ENCODE measurements around the gene OR52E5. TPM values are rescaled to one million over a fixed set of nuclear protein-coding genes. Genes with fewer than 3 reads are reported as not detected.

OR52E5 gene
- total RNA-seq, result not detected in 2 replicates

GRCh38 chr11:5892908-5893307, at the start of gene OR52E5:
Gene OR52E5, plus strand, starts transcription at chr11:5893208. Its CDS starts 7,569 bp downstream, at chr11:5900777.

GRCh38 chr11:5857590-5857989, 35.4 kb upstream of the OR52E5 start, which contains the start of gene OR52E8:
Gene OR52E8, minus strand, starts transcription at chr11:5857690. Its CDS starts 0 bp downstream, at chr11:5857690.

GRCh38 chr11:5880329-5880728, 12.7 kb upstream of the OR52E5 start, which contains the start of gene OR52E4:
Gene OR52E4, plus strand, starts transcription at chr11:5880629. Its CDS starts 3,664 bp downstream, at chr11:5884293.

GRCh38 chr11:5941951-5942350, 48.9 kb downstream of the OR52E5 start, which contains the start of gene OR56A3:
Gene OR56A3, plus strand, starts transcription at chr11:5942251. Its CDS starts 5,096 bp downstream, at chr11:5947347.

Other genes with a start within 250 kb of the OR52E5 start
- gene TRIM5, start 208.1 kb upstream of the OR52E5 start, total RNA-seq, result 19.7 TPM in 2 replicates
- 52.5 and 87.9 TPM in 2 replicates for gene TRIM22, start 203.4 kb upstream of the OR52E5 start, total RNA-seq
- not detected in 2 replicates for gene OR56B1, start 156.8 kb upstream of the OR52E5 start, total RNA-seq
- gene OR52N4, start 139.0 kb upstream of the OR52E5 start, total RNA-seq, result not detected in 2 replicates
- not detected in 2 replicates for gene OR52N5, start 109.9 kb upstream of the OR52E5 start, total RNA-seq
- gene OR52N1, start 101.9 kb upstream of the OR52E5 start, total RNA-seq, result not detected in 2 replicates
- gene OR52N2, start 84.3 kb upstream of the OR52E5 start, total RNA-seq, result not detected in 2 replicates
- not detected in 2 replicates for gene OR52E6, start 51.3 kb upstream of the OR52E5 start, total RNA-seq
- gene OR52E8, start 35.5 kb upstream of the OR52E5 start, total RNA-seq, result not detected in 2 replicates
- not detected in 2 replicates for gene OR52E4, start 12.6 kb upstream of the OR52E5 start, total RNA-seq
- not detected in 2 replicates for gene OR56A3, start 49.0 kb downstream of the OR52E5 start, total RNA-seq
- not detected in 2 replicates for gene OR56A5, start 75.3 kb downstream of the OR52E5 start, total RNA-seq
- gene OR52L1, start 93.8 kb downstream of the OR52E5 start, total RNA-seq, result not detected in 2 replicates
- gene OR56A4, start 113.7 kb downstream of the OR52E5 start, total RNA-seq, result not detected in 2 replicates
- not detected in 2 replicates for gene OR56A1, start 137.6 kb downstream of the OR52E5 start, total RNA-seq
- gene OR56B4, start 214.5 kb downstream of the OR52E5 start, total RNA-seq, result not detected in 2 replicates

All from cardiac ventricle fibroblast (primary cell).